Measurements from ENCODE around the gene PCLAF.
"Not testable (repeated sequence)": the region's sequence is repeated elsewhere in the genome, so short reads cannot be mapped to it uniquely, and the experiment has no call there.

- not testable (repeated sequence) for TF ChIP-seq CTCF, POLR2A (IDR thresholded peaks at IDR 0.05)
Measured at GRCh38 chr15:64326458-64326857, 54.8 kb downstream of the PCLAF start.

Measured in prostate gland (tissue), 2 donors.